Neural progenitor cell (in vitro differentiated cells): ENCODE data around the gene MAPK1. TPM values are rescaled to one million over a fixed set of nuclear protein-coding genes. Genes with fewer than 3 reads are reported as not detected.
"Not testable (repeated sequence)": the region's sequence is repeated elsewhere in the genome, so short reads cannot be mapped to it uniquely, and the experiment has no call there.

ENCODE experiments used
- DNase-seq: peaks from one replicate; pipeline ENCODE4 v3.0.0-alpha.2; 2016; ENCODE audit warnings: low spot score
- H2AFZ ChIP-seq: fragments of 200-600 bp; sonication (generic); replicated peaks from 2 replicates; pipeline ENCODE4 v1.6.1; 2016; ENCODE audit warnings: antibody characterized with exemption
- H3F3A ChIP-seq: fragments of 200-600 bp; sonication (generic); 2 replicates; pipeline ENCODE4 v1.6.1; 2016; ENCODE audit warnings: antibody characterized with exemption, low read depth
- H3K27ac ChIP-seq: fragments of 200-600 bp; sonication (generic); 2 replicates; pipeline ENCODE4 v1.5.1; 2016; ENCODE audit warnings: mild to moderate bottlenecking
- H3K27me3 ChIP-seq: fragments of 200-600 bp; sonication (generic); 2 replicates; pipeline ENCODE4 v1.6.1; 2016; ENCODE audit warnings: mild to moderate bottlenecking, moderate library complexity
- H3K36me3 ChIP-seq: fragments of 200-600 bp; sonication (generic); 2 replicates; pipeline ENCODE4 v1.5.1; 2016
- H3K4me1 ChIP-seq: fragments of 200-600 bp; sonication (generic); 2 replicates; pipeline ENCODE4 v1.6.1; 2016; ENCODE audit warnings: mixed run types
- H3K4me2 ChIP-seq: fragments of 200-600 bp; sonication (generic); 2 replicates; pipeline ENCODE4 v1.6.1; 2016
- H3K4me3 ChIP-seq: fragments of 200-600 bp; sonication (generic); 2 replicates; pipeline ENCODE4 v1.5.1; 2016
- H3K79me2 ChIP-seq: fragments of 200-600 bp; sonication (generic); 2 replicates; pipeline ENCODE4 v1.6.1; 2016; ENCODE audit warnings: low read depth
- H3K9ac ChIP-seq: fragments of 200-600 bp; sonication (generic); 2 replicates; pipeline ENCODE4 v1.6.1; 2016
- H3K9me3 ChIP-seq: fragments of 200-600 bp; sonication (generic); 2 replicates; pipeline ENCODE4 v1.5.1; 2016; ENCODE audit warnings: low read depth
- H4K20me1 ChIP-seq: fragments of 200-600 bp; sonication (generic); 2 replicates; pipeline ENCODE4 v1.6.1; 2016; ENCODE audit warnings: low read depth
- H3K27ac Mint-ChIP-seq: 3 replicates; pipeline ENCODE4 v1.8.0; 2021; ENCODE audit warnings: mixed read lengths
- H3K27me3 Mint-ChIP-seq: 2 replicates; pipeline ENCODE4 v1.8.0; 2022; ENCODE audit warnings: low read depth, mild to moderate bottlenecking, inconsistent platforms, moderate library complexity, mixed read lengths; ENCODE audit not compliant: insufficient read depth
- H3K36me3 Mint-ChIP-seq: 3 replicates; pipeline ENCODE4 v1.8.0; 2021; ENCODE audit warnings: mixed read lengths
- H3K4me1 Mint-ChIP-seq: 3 replicates; pipeline ENCODE4 v1.8.0; 2021; ENCODE audit warnings: mixed read lengths
- H3K4me3 Mint-ChIP-seq: 3 replicates; pipeline ENCODE4 v1.8.0; 2021; ENCODE audit warnings: mild to moderate bottlenecking, moderate library complexity, mixed read lengths
- H3K9me3 Mint-ChIP-seq: 3 replicates; pipeline ENCODE4 v1.8.0; 2020; ENCODE audit warnings: mixed read lengths
- CTCF ChIP-seq: fragments of 200-600 bp; sonication (generic); IDR thresholded peaks from 2 replicates; pipeline ENCODE4 v1.5.1; 2017; ENCODE audit warnings: antibody characterized with exemption, mild to moderate bottlenecking
- EZH2 ChIP-seq: fragments of 200-600 bp; sonication (generic); IDR thresholded peaks from 2 replicates; pipeline ENCODE4 v1.6.1; 2017; ENCODE audit warnings: antibody characterized with exemption, mild to moderate bottlenecking, moderate library complexity
- EZH2phosphoT487 ChIP-seq: fragments of 200-600 bp; sonication (generic); IDR thresholded peaks from 2 replicates; pipeline ENCODE4 v1.6.1; 2017; ENCODE audit warnings: antibody characterized with exemption
- total RNA-seq: library from RNA; depleted of rRNA; stranded (reverse); fragments of >200 nt; gene quantifications from 2 replicates; pipeline ENCODE4 v1.2.3, GENCODE V29; 2015; ENCODE audit warnings: low replicate concordance

The MAPK1 gene
- total RNA-seq, 1 donor from 2014 or later, result 61.4 TPM

GRCh38 chr22:21889251-21889990 lies 22.0 kb upstream of the MAPK1 start:
- peaks cover 2% of the 10 kb centered on the region for H3K27me3 Mint-ChIP-seq
- no peaks in the 10 kb centered on the region for H3K9me3 ChIP-seq
- no peaks in the 10 kb centered on the region for H4K20me1 ChIP-seq
- H2AFZ ChIP-seq, result peak overlapping the region; percentile 70
- H3K9ac ChIP-seq, result no peak overlapping the region
- H3K4me3 Mint-ChIP-seq, result no peak overlapping the region
- no peaks in the 10 kb centered on the region for H3F3A ChIP-seq
- H3K4me3 ChIP-seq, result no peak overlapping the region
- peaks cover 4% of the 10 kb centered on the region for H3K4me1 Mint-ChIP-seq
- no peaks in the 10 kb centered on the region for H3K79me2 ChIP-seq
- H3K27me3 ChIP-seq, result no peaks in the 10 kb centered on the region
- no peaks in the 10 kb centered on the region for H3K36me3 ChIP-seq
- H3K4me1 ChIP-seq, result no peaks in the 10 kb centered on the region
- H3K27ac ChIP-seq, result no peak overlapping the region
- DNase-seq, result no peak
- no peak for TF ChIP-seq EZH2phosphoT487
- no peak for TF ChIP-seq EZH2
- TF ChIP-seq CTCF, result no peak
- no peak overlapping the region for H3K4me2 ChIP-seq
- no peak overlapping the region for H3K27ac Mint-ChIP-seq
- no peaks in the 10 kb centered on the region for H3K36me3 Mint-ChIP-seq
- peaks cover 2% of the 10 kb centered on the region for H3K9me3 Mint-ChIP-seq

GRCh38 chr22:21887841-21888240 lies 20.4 kb upstream of the MAPK1 start:
- H3K36me3 Mint-ChIP-seq, result no peaks in the 10 kb centered on the region
- H3K4me3 ChIP-seq, result no peak overlapping the region

GRCh38 chr22:21883930-21884329 lies 16.5 kb upstream of the MAPK1 start:
- not testable (repeated sequence) for H3K79me2 ChIP-seq, H3K9ac ChIP-seq, H3K27me3 Mint-ChIP-seq, H3K9me3 Mint-ChIP-seq, H3F3A ChIP-seq, H3K27me3 ChIP-seq, H3K27ac Mint-ChIP-seq, H3K4me3 ChIP-seq, H3K27ac ChIP-seq, H3K9me3 ChIP-seq, DNase-seq, H3K4me1 Mint-ChIP-seq, H4K20me1 ChIP-seq, H3K4me1 ChIP-seq, H3K4me3 Mint-ChIP-seq, H3K4me2 ChIP-seq, H3K36me3 Mint-ChIP-seq, H3K36me3 ChIP-seq, H2AFZ ChIP-seq

More at GRCh38 chr22:21887841-21888240, 20.4 kb upstream of the MAPK1 start:
- Histone ChIP-seq H3F3A (no peaks in the 10 kb centered on the region), H3K4me2 (no peak overlapping the region), H3K79me2 (no peaks in the 10 kb centered on the region), H3K36me3 (no peaks in the 10 kb centered on the region), H3K27me3 (no peaks in the 10 kb centered on the region), H3K27ac (no peak overlapping the region), H4K20me1 (no peaks in the 10 kb centered on the region), H3K9me3 (no peaks in the 10 kb centered on the region), H2AFZ (no peak overlapping the region), H3K4me1 (no peaks in the 10 kb centered on the region), H3K9ac (no peak overlapping the region)
- DNase-seq, result no peak
- H3K27ac Mint-ChIP-seq, result no peak overlapping the region
- H3K4me3 Mint-ChIP-seq, result no peak overlapping the region
- TF ChIP-seq CTCF, result no peak
- TF ChIP-seq EZH2, result no peak
- TF ChIP-seq EZH2phosphoT487, result no peak
- H3K27me3 Mint-ChIP-seq, result peaks cover 2% of the 10 kb centered on the region
- H3K9me3 Mint-ChIP-seq, result peaks cover 4% of the 10 kb centered on the region
- H3K4me1 Mint-ChIP-seq, result peaks cover 4% of the 10 kb centered on the region

GRCh38 chr22:21882754-21883333 lies 15.4 kb upstream of the MAPK1 start:
- not testable (repeated sequence) for H4K20me1 ChIP-seq, H3K27ac ChIP-seq, H3K36me3 Mint-ChIP-seq, H3K4me1 ChIP-seq, H3K27me3 Mint-ChIP-seq, H3K9me3 ChIP-seq, H3K79me2 ChIP-seq, H3K27me3 ChIP-seq, H3K4me3 Mint-ChIP-seq, H2AFZ ChIP-seq, H3K4me3 ChIP-seq, H3K9ac ChIP-seq, H3F3A ChIP-seq, H3K4me1 Mint-ChIP-seq, H3K9me3 Mint-ChIP-seq, H3K27ac Mint-ChIP-seq, H3K36me3 ChIP-seq, DNase-seq, H3K4me2 ChIP-seq
